Gastroesophageal sphincter (tissue), 3 donors: ENCODE measurements around the gene CABP7.

ENCODE experiments used
- CTCF ChIP-seq, 4 experiments: fragments of 200-600 bp in 2 of 4; fragments of 450-650 bp in 2 of 4; sonication (generic) in 1 of 4; IDR thresholded peaks; one replicate each; pipeline ENCODE4 v1.5.1; 2017 to 2019; ENCODE audit warnings: antibody characterized with exemption in 4 of 4, mild to moderate bottlenecking in 2 of 4, moderate library complexity in 2 of 4
- POLR2AphosphoS5 ChIP-seq: sonication (generic); formaldehyde crosslinking; IDR thresholded peaks from one replicate; pipeline ENCODE4 v1.6.1; 2017; ENCODE audit warnings: antibody characterized with exemption

DNA sequence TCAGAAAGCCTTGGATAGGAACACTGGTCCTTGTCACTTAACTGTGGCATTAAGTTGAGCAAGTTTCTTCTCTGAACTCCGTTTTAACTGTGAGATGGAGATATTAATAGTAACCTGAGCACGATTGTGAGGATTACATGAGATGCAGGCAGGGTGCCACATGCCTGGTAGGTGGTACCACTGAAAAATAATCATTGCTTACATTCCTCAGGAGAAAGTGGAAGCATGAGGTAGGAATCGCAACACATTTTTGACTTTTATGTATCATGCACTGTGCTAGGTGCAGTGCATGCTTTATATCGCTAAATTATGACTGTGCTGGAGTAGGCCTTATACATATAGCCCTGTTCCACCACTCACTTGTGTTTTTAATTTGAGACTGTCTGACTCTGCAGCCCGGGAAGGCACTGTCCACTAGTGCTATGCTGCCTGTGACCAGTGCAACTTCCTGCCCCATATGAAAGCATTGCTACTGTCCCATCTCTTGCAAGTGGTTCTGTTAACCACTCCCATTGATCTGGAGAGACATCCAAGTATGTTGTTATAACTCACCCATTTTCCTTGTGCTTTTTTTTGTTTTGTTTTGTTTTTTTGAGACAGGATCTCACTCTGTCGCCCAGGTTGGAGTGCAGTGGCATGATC lies 48.4 kb downstream of the CABP7 start:
- TF ChIP-seq POLR2AphosphoS5 (no peak), CTCF (IDR thresholded peaks at IDR 0.05) (no peak)
